HG02981 (cell line): ENCODE data around the gene TTC7B.

ENCODE experiments used
- ATAC-seq: cut with Tn5 transposase; IDR thresholded peaks from one replicate; pipeline ENCODE4 v1.9.1; 2021; ENCODE audit warnings: mild to moderate bottlenecking, moderate library complexity; ENCODE audit not compliant: unreplicated experiment

Gene TTC7B

DNA sequence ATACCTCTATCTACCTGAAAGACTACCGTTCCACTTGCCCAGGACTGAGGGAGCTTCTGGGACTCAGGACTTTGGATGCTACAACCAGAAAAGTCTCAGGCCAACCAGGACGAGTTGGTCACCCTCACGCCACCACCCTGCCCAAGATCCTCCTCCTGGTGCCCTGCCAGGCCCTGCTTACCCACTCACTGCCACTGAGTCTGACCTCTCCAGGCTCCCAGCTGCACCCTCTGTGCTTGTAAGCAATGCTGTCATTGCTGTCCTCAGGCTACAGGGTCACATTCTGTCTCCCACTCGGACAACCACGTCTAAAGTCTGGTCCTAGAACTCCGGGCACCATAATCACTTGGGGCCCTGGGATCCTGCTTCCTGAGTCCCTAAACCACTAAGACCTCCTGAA is 9.2 kb downstream of the TTC7B start:
- no peak for ATAC-seq

DNA sequence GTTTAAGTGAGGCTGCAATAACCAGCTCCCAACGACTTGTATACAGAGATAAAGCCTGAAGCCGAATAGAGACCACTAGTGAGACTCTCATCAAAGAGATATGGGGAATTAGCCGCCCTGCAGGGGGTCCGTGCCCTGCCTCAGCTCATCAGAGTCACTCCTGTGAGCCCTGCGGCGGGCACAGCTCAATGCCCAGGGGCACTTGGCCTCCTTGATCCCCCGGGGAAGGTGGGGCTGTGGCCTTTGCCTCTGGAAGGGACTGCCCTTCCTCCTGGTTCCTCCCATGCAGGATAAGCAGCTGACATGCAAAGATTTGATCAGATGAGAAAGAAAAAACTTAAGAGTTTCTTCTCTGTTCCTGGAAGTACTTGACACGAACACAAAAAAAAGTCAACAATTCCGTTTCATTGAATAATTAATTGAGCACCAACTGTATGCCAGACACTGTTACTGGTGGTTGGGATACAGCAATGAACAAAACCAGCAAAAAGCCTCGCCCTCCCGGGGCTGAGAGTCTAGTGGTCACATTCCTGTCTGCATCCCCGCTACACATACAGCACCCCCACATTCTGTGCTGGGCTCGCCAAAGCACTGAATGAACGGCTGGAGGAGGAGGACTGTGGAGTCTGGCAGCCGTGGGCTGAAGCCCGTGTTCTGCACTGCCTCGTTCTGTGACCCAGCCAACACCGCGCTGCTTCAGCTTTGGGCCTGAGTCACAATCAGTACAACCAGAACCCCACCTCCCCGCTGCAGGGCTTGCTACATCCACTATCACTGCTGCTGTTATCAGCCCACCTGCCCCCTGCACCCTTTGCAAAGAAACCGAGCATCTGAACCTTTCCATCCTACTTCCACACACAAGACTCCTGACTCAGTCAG is 10.3 kb downstream of the TTC7B start:
- ATAC-seq = no peak

DNA sequence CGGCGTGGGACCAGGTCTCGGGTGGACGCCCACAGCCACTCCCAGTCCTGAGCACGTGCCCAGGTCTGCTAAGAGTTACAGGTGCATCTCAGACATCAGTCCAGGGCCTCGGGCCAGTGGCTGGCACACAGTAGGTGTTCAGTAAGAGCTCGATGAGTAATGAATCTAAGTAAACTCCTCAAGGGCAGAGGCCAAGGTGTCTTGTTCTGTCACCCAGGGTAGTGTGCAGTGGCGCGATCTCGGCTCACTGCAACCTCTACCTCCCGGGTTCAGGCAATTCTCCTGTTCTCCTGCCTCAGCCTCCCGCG is 11.2 kb downstream of the TTC7B start:
- no peak for ATAC-seq

DNA sequence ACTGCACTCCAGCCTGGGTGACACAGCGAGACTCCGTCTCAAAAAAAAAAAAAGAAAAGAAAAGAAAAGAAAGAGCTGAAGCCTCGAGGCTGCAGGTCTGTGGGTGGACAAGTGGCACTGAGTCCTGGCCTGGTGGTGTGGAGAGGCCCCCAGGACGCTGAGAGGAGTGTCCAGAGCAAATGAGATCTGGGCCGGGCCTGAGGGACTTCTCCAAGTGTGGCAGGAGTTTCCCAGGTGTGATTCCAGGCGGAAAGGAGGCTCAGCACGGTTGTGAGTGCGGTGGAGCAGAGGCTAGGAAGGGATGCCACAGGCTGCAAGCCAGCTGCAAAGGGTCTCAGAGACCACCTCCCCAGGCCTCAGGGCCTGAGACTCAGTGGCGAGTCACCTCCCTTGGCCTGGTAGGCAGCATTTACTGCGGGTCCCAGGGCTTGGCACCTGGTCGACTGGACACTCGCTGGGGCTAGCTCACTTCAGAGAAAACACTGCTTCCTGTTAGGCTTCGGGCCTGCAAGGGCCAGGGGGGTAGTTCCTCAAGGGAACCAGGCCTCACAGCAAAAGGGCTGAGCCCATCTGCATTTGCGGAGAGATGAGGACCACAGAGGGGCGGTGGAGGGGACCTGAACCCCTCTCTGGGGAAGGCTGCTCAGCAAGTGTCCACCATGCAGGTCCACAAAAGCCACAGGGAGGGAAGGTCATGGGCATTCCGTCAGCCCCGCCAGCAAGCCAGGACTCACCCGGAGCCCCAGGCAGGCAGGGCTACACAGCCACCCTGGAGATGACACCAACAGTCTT is 11.7 kb downstream of the TTC7B start:
- ATAC-seq = no peak

DNA sequence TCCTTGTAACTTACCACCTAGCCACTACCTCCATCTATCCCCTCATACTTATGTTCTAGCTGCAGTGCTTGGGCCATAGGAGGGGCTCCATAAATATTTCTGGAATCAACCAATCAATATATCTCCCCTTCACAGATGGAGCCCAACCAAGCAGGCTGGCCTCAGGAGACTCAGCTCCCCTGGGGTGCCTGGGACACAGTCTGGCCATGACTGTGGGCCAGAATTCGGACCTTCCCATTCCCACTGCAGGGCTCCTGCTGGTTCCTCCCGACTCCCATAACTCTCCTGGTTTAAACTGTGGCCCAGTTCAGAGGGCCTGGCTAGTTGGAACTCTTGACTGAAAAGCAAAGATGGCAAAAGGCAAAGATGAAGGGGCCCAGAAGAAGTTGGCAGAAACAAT is 13.0 kb downstream of the TTC7B start:
- ATAC-seq = no peak

DNA sequence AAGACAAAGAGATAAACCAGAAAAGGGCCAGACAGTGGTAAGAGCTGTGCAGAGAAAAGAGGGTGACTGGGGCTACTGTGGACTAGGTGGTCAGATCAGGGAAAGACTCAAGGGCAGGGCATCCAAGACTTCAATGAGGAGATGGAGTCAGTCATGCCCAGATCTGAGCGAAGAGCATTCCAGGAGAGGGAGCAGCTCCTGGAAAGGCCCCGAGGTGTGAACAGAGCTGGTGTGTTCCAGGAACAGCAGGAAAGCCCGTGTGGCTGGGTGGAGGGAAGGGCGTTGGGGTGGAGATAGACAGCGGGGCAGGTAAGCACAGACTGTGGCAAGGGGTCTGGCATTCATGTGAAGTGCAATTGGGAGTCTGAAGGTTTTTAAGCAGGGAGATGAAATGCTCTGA is 16.8 kb downstream of the TTC7B start:
- no peak for ATAC-seq

DNA sequence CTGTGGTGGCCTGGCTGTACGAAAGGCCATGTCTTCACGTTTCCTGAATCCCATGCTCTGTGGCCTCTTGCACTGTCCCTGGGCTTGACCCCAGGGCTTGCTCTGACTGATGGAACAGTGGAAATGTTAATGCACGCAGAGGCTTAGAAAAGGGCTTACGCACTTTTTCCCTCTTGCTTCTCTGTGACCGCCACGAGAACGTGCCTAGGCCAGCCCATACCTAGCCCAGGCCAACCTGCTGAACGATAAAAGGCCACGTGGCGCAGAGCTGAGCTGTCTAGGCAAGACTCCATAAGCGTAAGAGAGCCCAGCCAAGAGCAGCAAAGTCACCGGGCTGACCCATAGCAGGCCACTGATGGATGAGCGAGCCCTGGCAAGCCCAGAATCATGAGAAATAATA is 18.3 kb downstream of the TTC7B start:
- no peak for ATAC-seq

DNA sequence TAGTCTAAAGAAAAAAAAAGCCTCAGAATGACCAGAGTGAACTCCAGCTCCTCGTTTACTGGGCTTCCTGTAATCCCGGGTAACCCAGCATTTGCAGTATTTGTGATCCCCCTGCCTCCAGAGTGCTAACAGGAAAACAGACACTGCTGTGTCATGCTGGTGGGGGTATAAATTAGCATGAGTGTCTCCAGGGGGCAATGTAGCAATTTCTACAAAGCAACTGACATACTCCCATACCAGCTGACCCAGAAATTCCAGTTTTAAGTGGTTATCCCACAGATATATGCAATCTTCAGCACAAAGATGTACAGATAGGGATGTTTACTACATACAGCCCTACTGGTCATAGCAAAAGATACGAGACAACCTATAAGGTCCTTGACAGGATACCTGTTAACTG is 18.8 kb downstream of the TTC7B start:
- ATAC-seq = no peak

DNA sequence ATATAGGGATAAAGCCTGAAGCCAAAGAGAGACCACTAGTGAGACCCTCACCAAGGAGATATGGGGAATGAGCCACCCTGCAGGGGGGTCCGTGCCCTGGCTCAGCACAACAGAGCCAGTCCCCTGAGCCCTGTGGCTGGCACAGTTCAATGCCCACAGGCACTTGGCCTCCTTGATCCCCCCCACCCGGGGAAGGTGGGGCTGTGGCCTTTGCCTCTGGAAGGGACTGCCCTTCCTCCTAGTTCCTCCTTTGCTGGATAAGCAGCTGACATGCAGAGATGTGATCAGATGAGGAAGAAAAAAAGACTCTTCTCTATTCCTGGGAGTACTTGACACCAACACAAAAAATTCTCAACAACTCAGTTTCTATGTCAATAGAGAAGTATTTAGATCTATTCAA is 19.9 kb downstream of the TTC7B start:
- no peak for ATAC-seq

DNA sequence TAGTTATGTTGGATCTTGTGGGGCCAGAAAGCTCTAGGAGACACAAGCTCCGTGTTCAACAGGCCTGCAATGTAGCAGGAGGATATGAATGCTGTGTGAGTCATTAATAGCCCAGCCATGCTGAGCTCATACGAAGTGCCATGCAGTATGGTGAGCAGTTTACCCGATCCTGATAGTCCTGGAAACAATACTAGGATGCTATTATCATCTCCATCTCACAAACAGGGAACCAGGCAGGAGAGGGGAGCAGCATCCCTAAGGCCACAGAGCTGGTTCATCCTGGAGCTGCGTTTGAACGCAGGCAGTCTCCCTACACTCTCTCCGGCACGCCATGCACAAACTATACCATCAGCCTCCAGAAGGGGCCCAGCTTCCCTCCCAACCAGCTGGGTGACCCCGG is 20.5 kb downstream of the TTC7B start:
- ATAC-seq = no peak

DNA sequence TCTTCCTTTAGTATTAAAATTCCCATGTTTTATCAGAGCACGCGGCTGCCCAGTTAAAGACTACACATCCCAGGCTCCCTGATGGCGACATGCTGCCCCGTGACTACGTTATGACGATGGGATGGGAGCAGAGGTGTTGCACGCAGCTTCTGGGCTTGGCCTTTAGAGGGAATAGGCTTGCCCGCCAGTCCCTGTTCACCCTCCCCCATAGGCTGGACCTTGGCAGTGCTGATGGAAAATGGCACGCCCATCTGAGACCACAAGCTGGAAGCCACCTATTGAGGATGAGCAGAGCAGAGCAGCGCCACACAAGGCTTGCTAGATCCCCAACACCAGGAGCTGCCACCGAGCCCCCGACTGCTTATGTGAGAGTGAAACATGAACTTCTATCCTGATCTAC is 24.7 kb downstream of the TTC7B start:
- no peak for ATAC-seq

DNA sequence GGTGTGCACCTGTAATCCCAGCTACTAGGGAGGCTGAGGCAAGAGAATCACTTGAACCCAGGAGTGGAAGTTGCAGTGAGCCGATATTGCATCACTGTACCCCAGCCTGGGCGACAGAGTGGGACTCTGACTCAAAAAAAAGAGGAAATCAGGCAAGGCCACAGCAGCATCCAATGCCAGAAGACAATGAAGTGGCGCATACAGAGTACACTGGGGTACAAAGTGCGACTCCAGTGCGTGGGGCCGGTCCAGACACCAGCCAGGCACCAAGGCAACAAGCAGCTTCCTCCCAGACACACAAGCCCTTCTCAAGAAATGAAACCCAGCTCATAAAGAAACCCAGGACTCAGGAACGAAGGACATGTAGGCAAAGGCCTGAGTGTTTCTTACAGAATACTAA is 28.2 kb downstream of the TTC7B start:
- ATAC-seq = no peak

DNA sequence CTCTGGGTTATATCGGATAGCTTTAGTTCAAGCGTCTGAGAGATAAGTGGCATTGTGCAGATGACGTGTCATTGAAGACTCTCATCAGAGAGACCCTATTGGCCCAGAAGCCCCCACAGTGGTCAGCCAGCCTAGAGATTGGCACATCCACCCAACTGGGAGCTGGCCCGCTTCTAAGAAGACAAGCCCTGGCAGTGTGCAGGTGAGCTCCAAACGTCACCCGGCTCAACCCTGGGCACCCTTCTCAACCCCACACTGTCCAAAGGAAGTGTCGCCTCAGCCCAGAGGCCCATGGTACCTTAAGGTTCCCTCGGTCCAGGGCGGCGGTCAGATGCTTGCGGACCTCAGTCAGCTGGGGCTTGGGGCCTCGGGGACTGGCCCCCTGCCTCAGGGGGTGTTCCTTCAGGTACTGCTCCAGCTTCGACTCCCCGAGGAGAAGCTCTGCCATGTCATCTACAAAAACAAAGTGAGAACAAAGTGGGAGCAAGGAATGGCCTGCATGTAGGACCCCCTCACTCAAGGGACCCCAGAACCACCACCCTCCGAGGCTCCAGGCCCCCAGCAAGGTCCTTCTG is 30.3 kb downstream of the TTC7B start:
- no peak for ATAC-seq

DNA sequence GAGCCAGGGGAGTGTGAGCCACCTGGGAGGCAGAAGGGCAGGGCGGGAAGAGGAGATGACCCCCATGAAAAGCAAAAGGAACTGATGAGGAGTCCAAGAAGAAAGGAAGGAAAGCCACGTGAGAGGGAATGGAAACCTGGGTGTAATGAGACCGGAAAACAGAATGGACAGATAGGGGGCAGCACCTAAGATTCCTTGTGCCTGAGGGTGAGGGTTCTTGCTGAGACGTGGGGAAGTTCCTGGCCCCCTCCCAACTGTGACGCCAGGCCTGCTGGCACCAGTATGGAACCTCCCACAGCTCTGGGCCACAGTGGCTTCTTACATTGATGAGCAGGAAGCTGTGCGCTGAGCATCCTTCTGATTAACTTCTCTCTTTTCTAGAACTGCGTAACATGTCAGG is 30.8 kb downstream of the TTC7B start:
- ATAC-seq = no peak

DNA sequence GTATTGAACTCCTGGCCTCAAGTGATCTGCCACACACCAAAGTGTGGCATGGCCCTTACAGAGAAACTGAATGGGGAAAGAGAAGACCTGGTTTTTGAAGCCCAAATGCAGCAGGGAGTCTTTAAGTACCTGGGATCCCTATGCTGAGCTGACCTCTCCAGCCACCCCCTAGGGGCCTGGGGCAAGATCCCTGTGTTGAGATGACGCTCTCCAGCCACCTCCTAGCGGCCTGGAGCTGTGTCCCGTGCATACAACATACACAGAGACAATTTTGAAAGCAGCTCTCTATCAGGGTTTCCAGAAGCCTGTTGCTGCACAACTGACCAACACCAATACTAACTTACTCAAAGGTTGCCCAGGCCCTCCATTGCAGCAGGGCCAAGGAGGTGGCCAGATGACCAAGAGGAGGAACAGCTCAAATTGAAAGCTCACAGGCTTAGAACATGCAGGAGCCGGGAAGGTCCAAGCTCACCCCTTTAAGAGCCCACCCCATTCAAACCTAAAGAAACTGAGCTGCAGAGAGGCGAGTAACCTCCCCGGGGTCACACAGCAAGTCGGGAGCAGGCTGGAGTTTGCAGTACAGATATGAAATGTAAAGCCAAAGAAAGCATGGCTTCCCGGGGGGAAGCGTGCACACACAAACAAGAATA is 31.5 kb downstream of the TTC7B start:
- no peak for ATAC-seq

DNA sequence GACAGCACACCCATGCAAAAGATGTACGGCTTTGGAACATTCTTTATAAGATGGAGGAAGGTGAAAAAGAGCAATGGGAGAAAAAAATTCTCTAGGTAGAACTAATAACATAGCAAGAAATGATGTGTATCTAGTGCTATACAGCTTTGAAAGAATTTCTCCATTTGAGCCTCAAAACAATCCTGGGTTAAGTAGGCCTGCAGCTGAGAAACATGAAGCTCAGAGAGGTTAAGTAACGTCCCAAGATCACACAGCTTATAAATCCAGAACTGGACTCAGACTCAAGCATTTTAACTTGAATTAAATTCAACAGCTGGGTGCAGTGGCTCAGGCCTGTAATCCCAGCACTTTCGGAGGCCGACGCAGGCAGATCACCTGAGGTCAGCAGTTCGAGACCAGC is 32.9 kb downstream of the TTC7B start:
- no peak for ATAC-seq

DNA sequence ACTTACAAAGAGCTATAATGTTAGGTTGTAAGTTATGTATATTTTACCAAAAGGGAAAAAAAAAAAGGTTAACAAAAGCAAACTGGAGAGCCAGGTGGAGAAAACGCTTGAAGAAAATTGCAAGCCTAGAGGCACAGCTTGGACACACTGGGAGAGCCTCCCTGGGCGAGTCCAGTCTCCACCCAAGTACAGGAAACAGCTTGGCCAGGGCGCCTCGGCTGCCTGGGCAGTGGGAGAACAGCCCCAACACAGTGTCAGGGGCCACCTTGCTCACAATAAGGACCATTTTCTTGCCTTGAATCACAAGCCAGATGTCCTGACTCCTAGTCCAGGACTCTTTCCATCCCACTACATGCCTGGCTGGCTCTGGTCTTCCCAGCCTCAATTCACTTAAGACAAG is 33.3 kb downstream of the TTC7B start:
- ATAC-seq = no peak

DNA sequence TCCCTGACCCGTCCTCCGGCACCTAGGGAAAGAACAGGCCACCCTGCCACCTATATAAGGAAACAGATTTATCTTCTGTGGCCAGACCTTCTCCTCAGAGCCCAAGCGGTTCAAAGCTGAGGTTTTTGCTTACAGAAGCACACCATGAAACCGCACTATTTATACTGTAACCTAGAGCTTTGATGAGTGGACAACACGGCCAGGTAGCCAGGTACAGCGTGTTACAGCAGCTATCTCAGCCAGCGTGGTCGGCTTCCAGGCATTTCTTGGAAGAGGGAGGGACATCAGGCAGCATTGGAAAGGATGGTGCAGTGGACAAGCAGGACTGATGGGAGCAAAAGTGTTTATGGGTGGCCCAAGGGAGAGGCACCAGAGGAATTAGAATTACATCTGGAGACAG is 34.4 kb downstream of the TTC7B start:
- ATAC-seq = no peak

DNA sequence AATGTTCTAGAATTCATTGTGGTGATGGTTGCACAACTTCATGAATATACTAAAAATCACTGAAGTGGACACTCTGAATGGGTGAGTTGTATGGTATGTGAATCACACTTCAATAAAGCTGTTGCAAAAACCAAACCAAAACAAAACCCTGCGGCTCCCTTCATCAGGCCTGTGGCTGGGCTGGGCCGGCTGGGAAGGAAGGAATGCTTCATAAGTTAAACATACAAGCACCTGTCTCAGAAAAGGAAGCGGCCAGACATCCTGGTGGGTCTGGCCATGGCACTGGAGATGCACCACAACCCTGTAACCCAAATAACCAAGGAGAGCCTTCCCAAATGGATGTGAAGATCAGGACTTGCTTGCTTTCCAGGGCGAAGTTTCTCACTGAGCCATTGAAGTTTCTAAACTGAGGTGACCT is 34.9 kb downstream of the TTC7B start:
- no peak for ATAC-seq

DNA sequence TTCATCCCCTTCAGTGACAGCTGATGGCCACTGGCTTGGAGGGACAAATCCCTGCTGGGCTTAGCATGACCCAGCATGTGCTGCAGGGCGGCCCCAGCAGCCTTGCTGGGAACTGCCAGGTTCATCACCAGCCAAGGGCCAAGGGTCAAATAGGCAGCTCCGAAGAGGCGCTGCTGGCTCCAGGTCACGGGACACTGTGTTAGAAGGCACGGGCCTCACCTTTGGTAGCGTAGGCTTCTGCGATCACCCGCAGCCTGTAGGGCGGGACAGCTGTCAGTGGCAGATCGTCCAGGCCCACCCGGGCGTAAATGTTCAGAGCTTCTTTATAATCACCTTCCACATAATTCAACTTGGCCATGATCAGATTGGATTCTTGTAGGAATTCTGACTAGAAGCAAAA is 35.7 kb downstream of the TTC7B start:
- ATAC-seq = no peak

DNA sequence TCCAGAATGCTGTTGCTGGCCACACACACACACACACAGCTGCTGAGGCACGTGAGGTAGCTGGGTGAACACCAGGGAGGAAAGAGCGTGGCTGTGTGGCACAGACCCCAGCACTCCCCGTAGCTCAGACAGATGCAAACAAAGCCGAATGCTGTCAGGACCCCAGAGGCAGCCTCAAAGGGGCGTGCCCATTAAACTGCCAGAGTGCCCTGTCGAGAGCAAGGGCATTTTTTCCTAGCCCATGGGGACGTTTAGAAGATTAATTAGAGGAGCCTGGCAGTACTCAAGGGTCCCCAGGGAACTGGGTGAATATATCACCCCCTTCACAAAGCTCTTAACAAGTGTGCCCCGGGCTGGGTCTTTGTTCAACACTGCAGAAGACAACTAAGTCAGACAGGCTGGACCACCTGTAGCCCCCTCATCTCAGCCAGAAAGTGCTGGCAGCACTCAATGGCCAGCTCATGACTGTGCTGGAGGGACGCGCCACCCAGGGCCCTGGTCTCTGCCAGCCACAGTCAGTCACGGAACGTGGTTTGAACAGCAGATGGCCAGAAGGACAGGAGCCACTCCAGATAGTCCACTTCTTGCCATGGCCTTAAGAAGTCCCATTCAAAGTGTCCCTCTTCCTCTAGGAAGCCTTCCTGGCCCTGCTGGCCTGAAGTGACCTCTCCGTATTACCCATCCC is 37.5 kb downstream of the TTC7B start:
- ATAC-seq = no peak
